Activated naive CD8-positive, alpha-beta T cell (primary cell): Measurements from ENCODE around the gene SYNRG.

Experiments used
- H3K27ac Mint-ChIP-seq: one replicate; pipeline ENCODE4 v1.8.0; 2021; ENCODE audit warnings: mixed read lengths
- H3K27me3 Mint-ChIP-seq: one replicate; pipeline ENCODE4 v1.8.0; 2021; ENCODE audit warnings: mixed read lengths
- H3K36me3 Mint-ChIP-seq: one replicate; pipeline ENCODE4 v1.8.0; 2021; ENCODE audit warnings: mixed read lengths
- H3K4me1 Mint-ChIP-seq: one replicate; pipeline ENCODE4 v1.8.0; 2021; ENCODE audit warnings: low read depth, mixed read lengths
- H3K4me3 Mint-ChIP-seq: one replicate; pipeline ENCODE4 v1.8.0; 2021; ENCODE audit warnings: mild to moderate bottlenecking, mixed read lengths
- H3K9me3 Mint-ChIP-seq: one replicate; pipeline ENCODE4 v1.8.0; 2021; ENCODE audit warnings: low read depth, mixed read lengths

The SYNRG gene

DNA sequence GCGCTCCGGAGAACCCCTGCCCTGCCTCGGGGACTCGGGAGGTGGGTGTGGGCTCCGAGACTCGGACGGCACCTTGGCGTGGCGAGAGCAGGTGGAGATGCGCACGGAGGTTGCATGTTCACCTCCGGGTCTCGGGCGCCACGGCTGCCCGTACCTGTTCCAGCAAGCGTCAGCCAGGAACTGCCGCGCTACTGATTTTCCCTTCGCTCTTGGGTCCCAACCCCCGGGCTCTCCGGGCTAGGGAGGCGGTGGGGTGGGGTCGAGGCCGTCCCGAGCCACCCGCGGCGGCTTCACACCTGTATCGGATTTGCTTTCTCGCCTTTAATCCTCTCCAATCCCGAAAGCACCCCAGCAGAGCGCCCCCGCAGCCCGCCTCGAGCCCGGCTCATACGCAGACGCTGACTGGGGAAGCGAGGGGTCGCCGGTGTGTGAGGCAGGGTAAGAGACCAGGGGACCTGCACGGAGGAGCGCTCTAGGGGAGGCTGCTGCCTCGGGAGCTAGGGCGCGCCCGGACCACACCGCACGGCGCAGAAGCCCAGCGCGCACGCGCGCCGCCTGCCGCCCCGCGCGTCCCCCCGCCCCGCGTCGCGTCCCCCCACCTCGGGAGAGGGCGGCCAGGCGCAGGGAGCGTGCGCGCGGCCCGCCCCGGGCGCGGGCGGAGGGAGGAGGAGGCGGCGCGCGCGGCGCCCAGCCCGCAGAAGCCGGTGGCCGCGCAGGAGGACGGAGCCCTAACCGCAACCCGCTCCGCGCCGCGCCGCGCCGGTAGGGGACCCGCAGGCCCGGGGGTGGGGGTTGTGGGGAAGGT, 119.8 kb downstream of the SYNRG start, which contains the start of gene DUSP14:
TSS of gene DUSP14 (plus strand) at position 695 of the 805 bp plus-strand sequence. CDS start 22,382 bp downstream, outside the sequence.
- no peaks in the 10 kb centered on the region for H3K36me3 Mint-ChIP-seq
- peaks cover 1% of the 10 kb centered on the region for H3K27me3 Mint-ChIP-seq
- peak within 1 kb of the TSS; percentile 94 for H3K27ac Mint-ChIP-seq
- peaks cover 47% of the 10 kb centered on the region for H3K4me1 Mint-ChIP-seq
- H3K9me3 Mint-ChIP-seq, result no peaks in the 10 kb centered on the region
- peak within 1 kb of the TSS; percentile 95 for H3K4me3 Mint-ChIP-seq

DNA sequence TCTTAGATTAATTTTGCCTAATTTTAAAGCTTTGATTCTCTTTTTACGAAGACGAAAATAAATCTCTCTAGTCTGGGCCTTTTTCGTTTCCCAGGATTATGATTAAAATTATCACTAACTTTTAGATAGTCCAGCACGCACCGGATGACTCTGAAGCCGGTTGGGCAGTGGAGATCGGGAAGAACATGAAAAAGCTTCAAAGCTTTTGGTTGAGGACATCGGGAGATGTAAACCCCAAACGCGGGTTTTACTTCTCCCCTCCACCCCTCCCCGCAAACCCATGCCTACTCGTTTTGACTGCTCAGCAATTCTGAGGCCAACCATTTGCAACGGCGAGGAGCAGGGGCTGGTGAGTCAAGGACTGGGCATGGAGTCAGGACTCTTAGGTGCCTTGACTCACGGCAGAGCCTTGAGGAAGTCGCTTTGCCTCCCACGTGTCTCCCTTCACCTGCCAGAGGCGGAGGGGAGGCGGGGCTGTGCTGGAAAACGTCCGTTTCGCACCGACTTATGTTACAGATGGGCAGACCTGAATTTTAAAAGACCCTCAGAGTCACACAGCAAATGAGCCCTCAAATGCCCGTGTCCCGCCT, 120.5 kb downstream of the SYNRG start:
- no peaks in the 10 kb centered on the region for H3K36me3 Mint-ChIP-seq
- H3K27me3 Mint-ChIP-seq, result peaks cover 1% of the 10 kb centered on the region
- H3K9me3 Mint-ChIP-seq, result no peaks in the 10 kb centered on the region
- peak overlapping the region; percentile 92 for H3K4me3 Mint-ChIP-seq
- peaks cover 46% of the 10 kb centered on the region for H3K4me1 Mint-ChIP-seq
- peak overlapping the region; percentile 94 for H3K27ac Mint-ChIP-seq

DNA sequence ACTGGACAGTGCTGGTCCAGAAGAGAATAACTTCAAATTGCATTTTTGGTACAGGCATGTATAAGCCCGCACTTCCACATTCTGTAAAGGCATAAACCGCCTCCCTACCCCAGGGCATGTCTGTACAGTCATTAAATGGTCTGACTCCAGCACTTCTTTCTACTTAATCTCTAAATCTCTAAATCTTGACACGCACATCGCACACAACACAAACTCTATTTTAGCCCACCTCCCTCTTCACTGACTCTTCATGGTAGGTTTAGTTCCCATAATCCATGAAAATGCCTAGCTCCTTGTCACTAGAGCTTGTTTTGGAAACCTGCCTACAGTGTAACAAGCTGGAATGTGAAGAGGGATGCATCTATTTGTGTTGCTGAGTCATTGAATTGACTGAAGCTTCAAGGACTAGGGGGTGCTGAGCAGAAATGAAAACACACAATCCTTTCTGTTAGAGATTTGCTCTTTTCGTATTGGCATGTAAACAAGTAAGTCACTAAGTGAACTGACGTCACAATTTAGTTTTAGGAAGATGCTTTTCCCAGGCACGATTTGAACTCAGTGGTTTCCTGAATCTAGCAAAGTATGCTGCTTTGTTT, 121.1 kb downstream of the SYNRG start:
- peak overlapping the region; percentile 94 for H3K27ac Mint-ChIP-seq
- peaks cover 44% of the 10 kb centered on the region for H3K4me1 Mint-ChIP-seq
- H3K4me3 Mint-ChIP-seq, result peak overlapping the region; percentile 92
- H3K36me3 Mint-ChIP-seq, result no peaks in the 10 kb centered on the region
- H3K9me3 Mint-ChIP-seq, result no peaks in the 10 kb centered on the region
- peaks cover 1% of the 10 kb centered on the region for H3K27me3 Mint-ChIP-seq

DNA sequence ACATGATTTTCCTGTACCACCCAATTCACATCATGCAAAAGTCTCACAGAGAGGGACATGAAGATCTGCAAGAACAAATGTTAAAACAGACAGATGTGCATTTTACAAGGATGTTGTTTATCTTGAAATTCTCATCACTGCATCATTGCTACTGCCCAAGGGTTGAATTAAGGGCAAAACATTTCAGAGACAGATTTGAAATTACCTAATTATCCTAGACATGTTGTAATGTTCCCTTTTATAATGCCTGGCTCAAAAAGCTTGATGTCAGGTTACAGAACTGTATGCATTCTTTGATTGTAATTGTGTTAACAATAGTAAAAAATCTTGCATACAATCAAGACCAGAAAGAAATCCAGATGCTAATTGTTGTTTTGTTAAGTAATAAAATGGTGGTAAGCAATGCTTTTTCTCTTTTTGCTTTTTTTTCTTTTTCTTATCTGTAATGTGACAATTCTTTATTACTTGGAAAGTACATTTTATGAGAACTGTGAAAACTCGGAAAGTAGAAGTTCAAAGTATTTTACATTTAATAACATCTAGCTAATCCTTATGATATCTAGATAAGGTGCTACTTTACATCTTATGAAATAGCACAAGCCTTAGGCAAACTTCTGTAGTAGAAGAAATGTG, 123.2 kb downstream of the SYNRG start:
- no peak overlapping the region for H3K27ac Mint-ChIP-seq
- H3K4me3 Mint-ChIP-seq, result no peak overlapping the region
- H3K4me1 Mint-ChIP-seq, result peaks cover 25% of the 10 kb centered on the region
- peaks cover 1% of the 10 kb centered on the region for H3K27me3 Mint-ChIP-seq
- no peaks in the 10 kb centered on the region for H3K9me3 Mint-ChIP-seq
- no peaks in the 10 kb centered on the region for H3K36me3 Mint-ChIP-seq

DNA sequence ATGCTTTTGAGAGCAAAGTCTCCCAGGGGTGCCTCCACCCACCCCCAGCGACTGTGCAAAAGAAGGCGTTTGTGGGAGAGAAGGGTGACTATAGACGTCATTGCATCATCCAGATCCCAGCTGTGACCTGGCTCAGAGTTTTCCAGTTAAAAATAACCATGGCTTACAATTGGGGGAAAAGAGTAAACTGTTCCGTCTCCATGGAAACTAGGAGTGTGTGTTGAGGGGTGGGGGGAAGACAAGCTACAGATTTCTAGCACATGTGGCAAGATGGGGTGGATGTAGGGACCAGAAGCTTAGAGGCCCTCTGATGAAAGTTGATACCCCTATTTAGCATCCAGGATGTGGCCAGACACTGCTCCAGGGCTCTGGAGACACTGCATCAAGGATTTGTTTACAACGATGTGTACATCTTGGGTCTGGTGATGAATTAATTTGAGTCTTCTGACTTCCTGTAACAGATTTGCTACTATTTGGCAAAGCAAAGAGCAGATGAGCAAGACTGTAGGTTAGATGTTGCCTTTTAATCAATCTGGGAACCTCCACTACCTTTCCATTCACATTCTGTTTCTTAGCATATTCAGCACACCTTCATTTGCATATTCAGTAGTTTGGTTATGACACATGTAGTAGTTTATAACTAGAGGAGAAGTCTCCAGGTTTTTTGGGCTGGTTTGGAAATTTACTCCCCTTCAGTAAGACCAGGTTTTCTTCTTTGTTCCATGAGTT, 125.7 kb downstream of the SYNRG start:
- Mint-ChIP-seq H3K36me3 (peaks cover 3% of the 10 kb centered on the region), H3K9me3 (no peaks in the 10 kb centered on the region), H3K27me3 (peaks cover 1% of the 10 kb centered on the region), H3K27ac (no peak overlapping the region), H3K4me1 (peaks cover 12% of the 10 kb centered on the region), H3K4me3 (no peak overlapping the region)

DNA sequence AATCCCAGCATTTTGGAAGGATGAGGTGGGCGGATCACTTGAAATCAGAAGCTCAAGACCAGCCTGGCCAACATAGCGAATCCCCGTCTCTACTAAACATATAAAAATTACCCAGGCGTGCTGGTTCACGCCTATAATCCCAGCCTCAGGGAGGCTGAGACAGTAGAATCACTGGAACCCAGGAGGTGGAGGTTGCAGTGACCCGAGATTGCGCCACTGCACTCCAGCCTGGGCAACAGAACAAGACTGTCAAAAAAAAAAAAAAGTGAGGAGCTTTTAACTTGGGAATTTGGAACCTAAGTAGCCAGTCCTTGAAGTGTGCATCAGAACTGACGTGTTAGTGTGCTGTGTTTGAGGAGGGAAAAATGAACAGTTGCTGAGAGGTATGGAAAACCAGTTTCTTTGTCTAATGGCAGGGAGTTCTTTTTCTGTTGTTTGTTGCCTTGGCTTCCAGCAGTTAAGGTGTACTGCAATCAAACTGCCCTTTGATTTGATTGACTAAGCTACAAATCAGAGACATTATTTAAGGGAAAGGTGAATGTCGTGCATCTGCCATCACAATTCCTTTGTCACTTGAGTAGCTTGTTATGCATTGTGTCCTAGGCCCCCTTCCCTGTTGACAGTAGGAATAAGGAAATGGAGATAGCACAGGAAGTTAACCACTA, 128.1 kb downstream of the SYNRG start:
- Mint-ChIP-seq H3K4me3 (no peak overlapping the region), H3K27ac (no peak overlapping the region), H3K36me3 (peaks cover 3% of the 10 kb centered on the region), H3K27me3 (no peaks in the 10 kb centered on the region), H3K4me1 (peaks cover 5% of the 10 kb centered on the region), H3K9me3 (no peaks in the 10 kb centered on the region)

DNA sequence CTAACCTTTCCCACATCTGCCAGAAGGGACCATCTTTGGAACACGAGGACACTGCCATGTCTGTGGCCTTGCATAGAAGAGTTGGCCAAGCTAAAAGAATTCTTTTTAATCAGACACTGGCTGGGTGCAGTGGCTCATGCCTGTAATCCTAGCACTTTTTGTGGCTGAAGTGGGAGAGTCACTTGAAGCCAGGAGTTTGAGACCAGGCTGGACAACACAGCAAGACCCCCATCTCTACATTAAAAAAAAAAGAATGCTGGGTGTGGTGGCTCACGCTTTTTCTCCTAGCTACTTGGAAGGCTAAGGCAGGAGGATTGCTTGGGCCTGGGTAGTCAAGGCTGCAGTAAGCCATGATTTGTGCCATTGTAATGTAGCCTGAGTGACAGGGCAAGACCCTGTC, 128.8 kb downstream of the SYNRG start:
- Mint-ChIP-seq H3K27me3 (no peaks in the 10 kb centered on the region), H3K4me1 (peaks cover 5% of the 10 kb centered on the region), H3K36me3 (peaks cover 3% of the 10 kb centered on the region), H3K27ac (no peak overlapping the region), H3K4me3 (no peak overlapping the region), H3K9me3 (no peaks in the 10 kb centered on the region)

DNA sequence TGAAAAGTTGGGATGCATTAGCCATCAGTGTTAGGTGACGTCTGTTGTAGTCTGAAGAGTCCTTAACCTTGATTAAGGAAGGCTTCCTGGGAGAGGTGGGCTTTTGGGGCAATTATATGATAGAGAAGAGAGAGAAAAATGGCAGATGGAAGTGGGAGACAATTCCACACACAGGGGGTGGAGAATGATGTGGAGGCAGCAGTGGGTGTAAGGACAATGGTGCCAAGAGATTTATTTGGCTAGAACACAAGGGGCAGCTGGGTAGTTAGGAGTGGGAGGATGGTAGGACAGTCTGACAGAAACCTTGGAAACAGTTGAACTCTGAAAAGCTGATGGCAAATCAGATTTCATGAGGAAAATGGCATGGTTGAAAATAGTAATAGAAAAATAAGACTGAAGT, 130.2 kb downstream of the SYNRG start:
- Mint-ChIP-seq H3K9me3 (no peaks in the 10 kb centered on the region), H3K36me3 (peaks cover 3% of the 10 kb centered on the region), H3K4me3 (no peak overlapping the region), H3K27ac (peak overlapping the region; percentile 10), H3K4me1 (peaks cover 5% of the 10 kb centered on the region), H3K27me3 (no peaks in the 10 kb centered on the region)

DNA sequence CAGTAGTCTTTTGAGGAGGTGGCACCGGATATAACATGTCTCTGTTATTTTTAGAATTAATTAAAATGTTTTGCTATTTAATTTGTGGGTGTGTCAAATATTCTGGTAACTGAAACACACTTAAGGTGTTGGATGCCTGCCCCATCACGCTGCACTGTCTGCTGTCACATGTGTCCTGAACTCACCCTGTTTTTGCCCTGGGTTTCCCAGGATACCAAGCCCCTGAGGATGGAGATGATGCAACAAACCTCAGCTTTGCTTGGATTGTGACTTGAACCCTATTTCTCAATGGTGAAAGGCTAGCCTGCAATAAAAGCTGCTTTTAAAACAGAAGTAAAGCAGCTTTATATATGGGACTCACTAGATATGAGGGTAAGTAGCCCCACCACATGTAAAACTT, 131.0 kb downstream of the SYNRG start:
- peaks cover 3% of the 10 kb centered on the region for H3K36me3 Mint-ChIP-seq
- H3K4me3 Mint-ChIP-seq, result no peak overlapping the region
- H3K27me3 Mint-ChIP-seq, result no peaks in the 10 kb centered on the region
- no peaks in the 10 kb centered on the region for H3K9me3 Mint-ChIP-seq
- H3K4me1 Mint-ChIP-seq, result peaks cover 1% of the 10 kb centered on the region
- H3K27ac Mint-ChIP-seq, result no peak overlapping the region

DNA sequence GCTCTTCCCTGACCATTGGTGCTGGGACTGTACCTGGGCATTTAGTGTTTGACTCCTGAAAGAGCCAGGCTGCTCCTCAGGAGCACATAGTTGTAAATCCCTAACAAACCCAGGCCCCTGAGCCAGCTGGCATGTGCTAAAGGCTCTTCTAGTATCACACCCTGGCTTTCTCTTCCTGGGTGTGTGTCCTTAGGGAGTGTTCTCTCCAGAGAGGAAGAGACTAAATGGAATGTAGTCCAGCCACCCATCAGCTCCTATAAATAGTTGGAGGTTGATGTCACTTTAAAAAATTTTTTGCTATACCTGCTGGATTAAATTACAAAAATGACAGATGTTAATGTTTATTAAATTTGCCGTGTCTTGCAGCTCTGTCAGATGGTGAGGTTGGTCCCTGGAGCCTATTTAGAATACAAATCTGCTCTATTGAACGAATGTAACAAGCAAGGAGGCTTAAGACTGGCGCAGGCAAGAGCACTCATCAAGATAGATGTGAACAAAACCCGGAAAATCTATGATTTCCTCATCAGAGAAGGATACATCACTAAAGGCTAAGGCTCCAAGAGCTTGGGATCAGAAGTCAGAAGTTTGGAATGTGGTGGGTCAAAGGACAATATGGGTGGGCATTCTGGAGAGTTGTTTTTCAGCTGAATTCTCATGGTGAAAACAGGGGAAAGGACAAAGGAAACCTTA, 132.6 kb downstream of the SYNRG start:
- Mint-ChIP-seq H3K36me3 (peaks cover 5% of the 10 kb centered on the region), H3K4me3 (no peak overlapping the region), H3K9me3 (no peaks in the 10 kb centered on the region), H3K27ac (no peak overlapping the region), H3K27me3 (no peaks in the 10 kb centered on the region), H3K4me1 (no peaks in the 10 kb centered on the region)

DNA sequence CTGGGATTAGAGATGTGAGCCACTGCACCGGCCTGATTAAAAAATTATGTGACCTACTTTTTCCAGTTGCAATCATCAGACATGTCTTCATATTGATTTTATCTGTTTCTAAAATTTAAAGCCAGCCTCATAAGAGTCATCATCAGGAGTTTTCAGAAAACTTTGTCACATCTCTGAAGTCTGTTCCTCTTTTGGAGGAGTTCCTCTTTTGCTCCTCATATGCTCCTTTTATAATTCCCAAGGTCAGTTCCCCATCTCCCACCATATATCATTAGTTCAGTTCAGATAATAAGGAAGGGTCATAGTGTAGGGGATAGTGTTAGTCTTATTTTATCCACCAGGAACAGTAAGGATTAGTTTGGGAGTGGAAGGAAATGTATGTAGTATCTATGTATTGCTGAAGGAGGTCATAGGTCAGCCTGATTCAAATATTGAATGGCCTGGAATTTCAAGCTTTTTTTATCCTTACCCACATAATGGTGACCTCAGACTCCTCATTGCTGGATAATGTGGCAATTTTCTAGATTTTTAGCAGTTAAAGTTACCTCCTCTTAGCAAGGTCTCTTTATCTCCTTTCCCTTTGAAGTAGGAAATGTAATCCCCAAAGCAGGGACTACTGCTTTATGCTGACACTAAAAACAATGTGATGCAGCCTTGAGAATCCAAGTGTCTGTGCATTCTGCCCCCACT, 133.3 kb downstream of the SYNRG start:
- peaks cover 9% of the 10 kb centered on the region for H3K36me3 Mint-ChIP-seq
- H3K9me3 Mint-ChIP-seq, result no peaks in the 10 kb centered on the region
- no peaks in the 10 kb centered on the region for H3K4me1 Mint-ChIP-seq
- no peaks in the 10 kb centered on the region for H3K27me3 Mint-ChIP-seq
- H3K27ac Mint-ChIP-seq, result peak overlapping the region; percentile 2
- H3K4me3 Mint-ChIP-seq, result no peak overlapping the region

DNA sequence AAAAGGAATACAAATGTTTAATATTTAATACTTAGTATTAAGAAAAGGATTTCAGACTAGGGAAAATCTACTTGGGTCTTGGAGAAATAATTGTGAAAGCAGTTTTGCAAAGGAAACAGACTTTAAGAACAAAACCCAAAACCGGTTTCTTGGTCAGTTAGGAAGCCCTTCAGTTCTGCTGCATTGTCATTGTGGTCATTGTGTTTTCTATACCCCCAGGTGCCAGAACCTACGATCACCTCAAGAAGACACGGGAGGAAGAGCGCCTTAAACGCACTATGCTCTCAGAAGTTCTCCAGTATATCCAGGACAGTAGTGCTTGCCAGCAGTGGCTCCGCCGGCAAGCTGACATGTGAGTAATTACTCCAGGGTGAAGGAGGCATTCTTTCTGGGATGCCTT, 139.0 kb downstream of the SYNRG start:
- Mint-ChIP-seq H3K36me3 (peaks cover 12% of the 10 kb centered on the region), H3K4me3 (no peak overlapping the region), H3K9me3 (no peaks in the 10 kb centered on the region), H3K4me1 (no peaks in the 10 kb centered on the region), H3K27me3 (no peaks in the 10 kb centered on the region), H3K27ac (no peak overlapping the region)

DNA sequence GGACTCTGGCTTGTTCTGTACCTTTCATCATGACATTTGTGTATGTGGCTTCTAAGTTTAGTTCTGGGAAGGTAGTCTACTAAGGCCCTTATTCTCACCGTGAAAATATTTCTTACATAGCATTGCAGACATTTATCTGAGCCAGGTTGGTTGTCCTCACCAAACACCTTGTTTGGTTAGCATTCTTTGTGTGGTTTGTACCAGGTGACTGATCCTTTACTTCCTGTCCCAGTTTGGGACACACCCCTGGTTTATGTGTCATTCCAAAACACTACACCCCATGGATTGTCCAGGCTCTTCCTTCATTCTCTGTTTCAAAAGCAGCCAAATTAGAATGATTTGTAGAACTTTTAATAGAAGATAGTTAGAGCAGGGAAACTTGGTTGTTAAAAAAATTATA, 142.7 kb downstream of the SYNRG start:
- Mint-ChIP-seq H3K4me3 (no peak overlapping the region), H3K36me3 (peaks cover 12% of the 10 kb centered on the region), H3K9me3 (no peaks in the 10 kb centered on the region), H3K4me1 (peaks cover 2% of the 10 kb centered on the region), H3K27ac (peak overlapping the region; percentile 51), H3K27me3 (no peaks in the 10 kb centered on the region)
